ENCODE data around the gene SLC27A2.
A peak's percentile ranks its signal among the peaks of the same experiment; 100 is the strongest.

SLC27A2 gene

DNA sequence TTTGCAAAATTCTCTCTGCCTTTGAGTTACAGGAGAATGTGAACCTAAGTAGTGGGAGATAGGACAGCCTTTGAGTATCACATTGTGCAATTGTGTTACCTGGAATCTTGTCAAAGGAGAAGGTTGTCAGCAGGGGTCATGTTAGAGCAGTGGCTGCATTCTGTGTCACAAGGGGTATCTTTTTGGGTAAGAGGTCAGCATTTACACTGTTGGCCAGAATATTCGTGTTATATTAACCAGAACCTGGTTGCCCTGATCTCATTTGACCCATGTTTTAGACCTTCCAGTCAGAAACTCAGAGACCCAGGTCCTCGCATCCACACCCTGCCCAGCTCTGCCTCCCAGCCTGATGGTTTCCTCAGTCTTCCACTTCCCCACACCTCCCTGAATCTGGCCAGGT is 56.3 kb downstream of the SLC27A2 start:
- DNase-seq (ENCODE audit: low read depth in 2 of 2): no peak

DNA sequence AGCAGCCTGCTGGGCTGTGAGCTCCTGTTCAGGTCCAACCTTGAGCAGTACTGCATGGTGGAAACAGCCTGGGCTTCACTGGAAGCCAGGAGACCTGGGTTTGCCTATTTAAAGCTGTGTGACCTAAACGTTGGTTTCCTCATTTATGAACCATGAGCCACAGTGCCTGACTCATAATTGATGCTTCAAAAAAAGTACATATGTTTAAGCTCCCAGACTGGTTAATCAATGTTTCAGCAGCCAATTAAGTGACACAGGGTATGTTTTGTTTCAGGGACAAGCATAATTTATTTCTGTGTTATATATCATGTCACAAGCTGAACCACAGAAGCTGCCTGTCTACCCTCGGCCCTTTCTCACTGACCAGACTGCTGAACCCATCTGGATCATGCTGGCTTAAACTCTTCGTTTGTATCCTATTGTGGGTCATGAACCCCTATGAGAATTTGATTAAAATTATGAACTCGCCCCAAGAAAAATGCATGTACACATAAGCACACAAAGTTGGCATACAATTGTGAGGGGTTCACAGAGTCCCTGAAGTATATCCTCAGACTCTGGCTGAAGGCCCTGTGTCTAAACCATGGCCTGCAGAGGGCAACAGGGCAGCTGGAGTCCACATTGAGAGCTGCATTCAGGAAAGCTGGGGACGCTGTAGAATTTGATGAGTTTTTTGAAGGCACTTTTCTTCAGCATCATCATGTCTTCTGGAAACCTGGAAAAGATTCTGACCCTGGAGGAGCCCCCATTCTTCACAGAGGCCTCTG is 59.9 kb downstream of the SLC27A2 start:
- DNase-seq (ENCODE audit: low read depth in 2 of 2): no peak

DNA sequence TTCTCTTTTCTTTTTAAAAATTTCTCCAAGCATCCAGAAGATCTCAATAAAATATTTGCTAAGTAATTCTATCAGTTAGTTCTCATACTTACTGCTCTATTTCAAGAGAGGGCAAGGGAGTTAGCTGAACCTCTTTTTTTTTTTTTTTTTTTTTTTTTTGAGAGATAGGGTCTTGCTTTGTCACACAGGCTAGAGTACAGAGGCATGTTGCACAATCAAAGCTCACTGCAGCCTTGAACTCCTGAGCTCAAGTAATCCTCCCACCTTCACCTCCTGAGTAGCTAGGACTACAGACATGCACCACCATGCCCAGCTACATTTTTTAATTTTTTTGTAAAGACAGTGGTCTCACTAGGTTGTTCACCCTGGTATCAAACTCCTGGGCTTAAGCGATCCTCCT is 62.2 kb downstream of the SLC27A2 start:
- no peak for DNase-seq (ENCODE audit: low read depth in 2 of 2)

DNA sequence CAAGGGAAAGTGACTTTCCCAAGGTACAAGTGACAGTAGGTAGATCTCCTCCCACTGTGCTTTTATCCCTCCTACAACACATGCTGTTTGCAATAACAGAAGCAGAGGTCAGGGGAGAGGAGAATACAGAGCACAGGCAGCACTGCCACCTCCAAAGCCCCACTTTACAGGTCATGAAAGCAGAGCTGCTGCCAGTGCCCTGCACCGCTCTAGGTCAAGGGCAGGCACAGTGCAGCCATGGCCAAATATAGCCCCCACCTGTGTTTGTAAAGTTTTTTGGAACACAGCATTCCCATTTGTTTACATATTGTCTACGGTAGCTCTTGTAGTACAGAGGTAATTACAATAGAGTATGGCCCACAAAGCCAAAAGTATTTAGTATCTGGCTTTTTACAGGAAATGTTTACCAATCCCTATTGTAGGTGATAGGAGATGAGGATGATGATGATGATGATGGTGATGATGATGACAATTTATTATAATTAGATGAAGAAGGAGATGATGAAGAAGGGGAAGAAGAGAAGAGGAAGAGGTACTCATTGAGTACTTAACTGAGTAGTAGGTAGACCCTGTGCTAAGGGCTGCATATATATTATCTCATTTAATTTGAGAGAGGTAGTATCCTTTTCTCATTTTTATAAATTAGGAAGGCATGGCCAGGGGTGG is 63.1 kb downstream of the SLC27A2 start:
- DNase-seq (ENCODE audit: low read depth in 2 of 2): no peak

DNA sequence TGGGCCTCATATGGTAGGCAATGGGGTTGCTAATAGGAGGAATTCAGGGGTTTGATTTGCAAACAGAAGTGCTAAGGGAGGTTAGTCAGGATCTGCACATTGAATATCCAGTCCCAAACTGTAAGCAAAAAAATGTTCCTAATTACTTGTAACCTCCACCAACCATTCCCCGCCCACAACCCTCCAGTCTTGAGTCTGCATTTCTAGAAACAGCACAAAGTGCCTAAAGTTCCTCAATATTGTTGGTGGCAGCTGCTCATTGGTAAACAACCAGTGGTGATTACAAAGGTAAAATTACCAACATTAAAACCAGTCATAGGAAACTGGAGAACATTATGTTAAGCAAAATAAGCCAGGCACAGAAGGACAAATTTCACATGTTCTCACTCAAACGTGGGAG is 64.6 kb downstream of the SLC27A2 start:
- no peak for DNase-seq (ENCODE audit: low read depth in 2 of 2)

DNA sequence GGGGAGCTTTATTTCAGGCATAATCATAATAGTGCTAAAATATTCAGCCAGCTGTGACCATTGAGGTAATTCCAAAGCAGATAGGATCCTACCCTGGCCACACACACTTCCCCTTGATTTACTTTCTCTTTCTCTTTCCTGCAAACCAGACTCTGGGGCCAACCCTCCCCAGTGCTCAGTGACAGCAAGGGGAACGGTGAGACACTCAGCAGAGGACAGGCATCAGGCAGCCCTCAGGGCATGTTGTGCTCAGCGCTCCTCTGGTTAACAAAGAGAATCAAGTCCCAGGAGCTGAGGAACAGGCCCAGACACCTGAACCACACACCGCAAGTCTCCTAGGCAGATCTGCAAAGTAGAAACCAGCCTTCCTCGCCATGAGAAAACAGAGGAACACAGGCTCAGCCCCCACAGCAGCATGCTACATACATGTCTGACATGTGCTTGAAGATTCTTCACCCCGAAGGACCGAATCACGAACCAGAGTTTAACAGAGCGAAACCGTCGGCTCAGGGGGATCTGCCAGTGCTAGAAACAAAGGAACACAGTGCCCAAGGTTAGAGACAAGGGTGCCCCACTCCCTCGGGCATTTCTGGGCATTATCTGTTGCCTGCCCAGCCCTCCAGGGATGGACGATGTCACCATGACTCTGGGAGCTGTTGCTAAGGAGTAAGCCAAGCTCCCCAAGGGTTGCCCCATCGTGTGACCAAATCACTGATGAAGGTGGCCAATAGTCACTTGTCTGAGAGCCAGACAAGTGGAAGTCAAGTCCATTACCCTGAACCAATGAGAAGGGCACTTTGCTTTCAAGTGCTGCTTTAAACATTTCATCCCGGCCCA is 66.0 kb downstream of the SLC27A2 start:
- no peak for DNase-seq (ENCODE audit: low read depth in 2 of 2)

DNA sequence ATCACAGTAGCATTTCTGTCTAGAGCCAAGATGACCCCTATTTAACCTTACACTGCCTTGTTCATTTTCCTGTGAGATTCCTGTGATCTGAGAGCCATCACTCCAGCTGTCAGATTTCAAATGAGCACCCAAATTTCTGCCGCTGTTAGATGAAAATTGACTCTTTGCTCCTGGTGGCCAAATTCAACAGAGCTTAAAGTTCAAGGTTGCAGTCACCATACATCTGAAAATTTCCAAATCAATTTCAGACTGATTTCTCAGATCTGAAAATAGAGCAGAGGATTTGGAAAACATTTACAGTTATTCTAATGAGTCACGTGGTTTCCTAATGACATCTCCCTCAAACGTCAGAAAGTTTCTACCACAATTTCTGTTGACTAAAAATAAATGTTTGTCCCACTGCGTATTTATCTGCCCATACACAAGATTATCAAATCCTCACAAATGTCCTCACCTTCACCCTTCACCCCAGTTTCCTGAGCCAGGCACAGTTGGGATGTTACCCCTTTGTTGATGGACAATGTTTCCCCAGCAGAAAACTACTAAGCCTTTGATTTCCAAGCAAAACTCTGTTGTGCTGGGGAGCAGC is 67.1 kb downstream of the SLC27A2 start:
- no peak for DNase-seq (ENCODE audit: low read depth in 2 of 2)

DNA sequence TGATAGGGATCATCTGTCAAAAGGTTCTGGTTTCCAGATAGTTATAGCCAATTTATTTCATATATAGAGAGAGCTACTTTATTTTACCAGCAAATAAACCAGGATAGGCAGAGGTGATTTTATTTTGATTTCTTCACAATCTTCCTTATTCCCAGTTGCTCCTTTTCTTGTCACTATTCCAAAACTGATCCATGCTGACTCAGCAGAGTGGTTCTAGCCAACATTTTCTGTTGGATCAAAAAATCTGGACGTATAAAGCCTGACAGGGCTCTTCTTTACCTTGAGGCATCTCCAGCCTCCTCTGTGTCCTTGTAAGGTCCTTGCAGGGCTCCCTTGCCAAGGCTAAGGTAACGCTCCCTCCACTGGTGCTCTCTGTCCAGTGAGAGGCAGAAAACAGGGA is 67.7 kb downstream of the SLC27A2 start:
- no peak for DNase-seq (ENCODE audit: low read depth in 2 of 2)

DNA sequence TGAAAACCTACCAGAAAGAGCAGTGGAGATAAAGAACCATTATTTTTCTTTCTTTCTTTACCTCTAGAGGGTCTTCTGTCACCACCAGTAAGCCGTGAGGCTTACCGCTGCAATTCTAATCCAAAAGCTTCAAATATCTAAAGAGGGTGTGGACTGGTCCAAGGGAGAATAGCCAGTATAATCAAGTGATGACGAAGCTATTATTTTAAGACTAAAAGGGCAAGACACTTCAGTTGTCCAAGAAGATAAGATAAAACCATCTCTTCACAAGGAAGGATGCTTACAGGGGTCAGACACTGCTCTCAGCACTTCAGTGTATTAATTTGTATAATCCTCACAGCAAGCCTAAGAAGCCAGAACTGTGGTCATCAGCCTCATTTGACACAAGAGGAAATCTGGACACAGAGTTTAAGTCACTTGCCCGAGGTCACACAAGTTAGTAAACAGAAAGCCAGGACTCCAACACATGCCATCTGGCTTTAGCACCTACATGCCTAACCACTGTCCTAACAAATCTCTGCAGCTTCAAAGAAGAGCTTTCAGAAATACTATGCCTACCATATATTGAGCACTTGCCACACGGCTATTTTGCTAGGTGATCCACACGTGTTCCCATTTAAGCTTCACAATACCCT is 68.9 kb downstream of the SLC27A2 start:
- no peak for DNase-seq (ENCODE audit: low read depth in 2 of 2)

DNA sequence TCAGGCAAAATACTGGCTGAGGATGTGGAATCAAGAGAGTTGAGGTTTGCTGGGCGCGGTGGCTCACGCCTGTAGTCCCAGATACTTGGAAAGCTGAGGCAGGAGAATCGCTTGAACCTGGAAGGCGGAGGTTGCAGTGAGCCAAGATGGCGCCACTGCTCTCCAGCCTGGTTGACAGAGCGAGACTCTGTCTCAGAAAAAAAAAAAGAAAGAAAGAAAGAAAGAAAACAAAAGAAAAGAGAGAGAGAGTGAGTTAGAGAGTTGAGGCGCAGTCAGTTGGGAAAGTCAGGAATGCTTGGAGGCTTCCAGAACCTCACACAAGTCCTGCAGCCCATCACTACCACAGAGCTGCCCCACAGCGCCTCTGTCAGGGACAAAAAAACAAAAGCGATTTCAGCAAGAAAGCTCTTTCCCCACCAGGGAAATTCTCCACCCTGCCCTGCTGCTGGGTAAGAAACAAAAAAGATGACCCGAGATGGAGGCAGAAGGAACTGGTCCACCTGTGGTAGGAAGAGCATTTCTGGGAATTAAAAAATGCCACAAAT is 69.7 kb downstream of the SLC27A2 start:
- no peak for DNase-seq (ENCODE audit: low read depth in 2 of 2)

DNA sequence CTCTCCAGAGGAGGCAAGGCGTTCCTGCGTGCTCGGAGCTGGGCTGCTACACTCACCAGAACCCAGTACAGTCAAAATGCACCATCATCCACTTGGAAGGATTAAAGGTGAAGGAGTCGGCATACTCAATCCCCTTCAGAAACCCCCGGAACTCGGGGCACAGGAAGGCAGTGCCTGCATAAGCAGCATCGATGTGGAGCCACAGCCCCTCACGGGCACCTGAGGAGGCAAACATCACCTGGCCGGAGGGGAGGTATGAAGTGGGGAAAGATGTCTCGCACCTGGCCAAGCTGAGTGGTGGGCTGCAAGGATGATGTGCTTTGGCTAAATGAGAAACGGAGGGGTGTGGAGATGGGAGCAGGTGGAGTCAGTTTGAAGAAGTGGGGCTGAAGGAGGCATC is 70.6 kb downstream of the SLC27A2 start:
- no peak for DNase-seq (ENCODE audit: low read depth in 2 of 2)

DNA sequence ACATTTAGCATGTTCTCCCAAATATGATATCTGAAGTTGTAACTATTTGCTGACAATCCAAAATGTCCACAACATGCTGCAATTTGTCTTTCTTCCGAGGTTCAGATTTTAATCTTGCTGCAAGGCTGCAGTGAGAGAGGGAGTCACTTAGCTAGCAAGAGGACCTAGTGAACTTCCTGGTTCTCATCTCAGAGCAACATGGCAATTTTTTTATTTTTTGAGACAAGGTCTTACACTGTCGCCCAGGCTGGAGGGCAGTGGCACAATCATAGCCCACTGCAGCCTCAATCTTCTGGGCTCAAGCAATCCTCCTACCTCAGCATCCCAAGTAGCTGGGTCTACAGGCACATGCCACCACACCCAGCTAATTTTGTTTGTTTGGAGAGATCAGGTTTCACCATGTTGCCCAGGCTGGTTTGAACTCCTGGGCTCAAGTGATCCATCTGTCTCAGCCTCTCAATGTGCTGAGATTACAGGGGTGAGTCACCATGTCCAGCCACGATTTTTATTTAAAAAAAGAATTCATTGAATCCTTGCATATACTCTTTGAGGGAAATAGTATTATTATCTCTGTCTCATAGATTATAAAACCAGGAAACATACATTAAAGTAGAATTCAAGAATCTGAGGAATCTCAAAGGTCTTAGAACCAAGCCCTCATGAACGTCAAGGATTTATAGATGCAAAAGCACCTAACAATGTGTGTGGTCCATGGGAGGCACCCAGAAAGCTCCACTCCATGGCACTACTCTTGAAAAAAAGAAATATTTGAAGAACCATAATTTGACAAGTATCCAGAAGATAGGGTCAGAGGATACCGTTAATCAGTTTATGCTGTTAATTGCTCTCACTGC is 74.4 kb downstream of the SLC27A2 start:
- no peak for DNase-seq (ENCODE audit: low read depth in 2 of 2)

DNA sequence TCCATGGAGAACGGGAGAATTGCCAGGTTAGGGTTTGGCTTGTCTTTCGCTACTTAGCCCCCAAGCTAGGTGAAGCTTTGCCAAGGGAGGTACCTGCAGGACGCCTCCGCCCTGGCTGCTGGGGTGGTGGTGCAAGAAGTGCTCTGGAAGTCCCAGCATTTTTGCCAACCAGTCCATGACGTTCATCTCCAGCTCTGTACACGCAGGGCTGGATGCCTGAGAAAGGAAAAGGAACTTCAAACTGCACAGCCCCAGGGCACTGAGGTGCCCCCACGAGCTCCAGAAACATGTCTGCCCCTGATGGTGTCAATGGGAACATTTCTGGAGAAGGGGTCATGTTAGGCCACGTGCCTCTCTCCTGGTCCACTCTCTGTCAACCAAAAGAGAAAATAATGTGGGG is 75.3 kb downstream of the SLC27A2 start:
- DNase-seq (ENCODE audit: low read depth in 2 of 2): no peak

DNA sequence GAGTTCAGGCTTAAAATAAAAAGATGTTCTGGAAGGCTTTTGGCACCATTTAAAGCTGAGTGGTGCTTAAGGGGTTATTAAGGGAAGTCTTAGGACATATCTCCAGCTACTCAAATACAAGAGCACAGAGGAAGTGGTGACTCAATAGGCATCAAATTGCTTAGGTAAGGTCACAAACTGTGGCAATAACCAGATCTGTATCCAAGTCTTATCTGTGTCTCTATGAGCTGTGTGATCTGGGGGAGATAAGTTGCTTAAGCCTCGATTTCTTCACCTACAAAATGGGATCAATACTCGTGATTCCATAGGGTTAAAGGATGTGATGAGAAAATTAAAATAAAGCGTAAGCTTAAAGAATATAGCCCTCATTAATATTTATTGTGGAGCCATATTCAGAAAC is 75.9 kb downstream of the SLC27A2 start:
- DNase-seq (ENCODE audit: low read depth in 2 of 2): no peak

DNA sequence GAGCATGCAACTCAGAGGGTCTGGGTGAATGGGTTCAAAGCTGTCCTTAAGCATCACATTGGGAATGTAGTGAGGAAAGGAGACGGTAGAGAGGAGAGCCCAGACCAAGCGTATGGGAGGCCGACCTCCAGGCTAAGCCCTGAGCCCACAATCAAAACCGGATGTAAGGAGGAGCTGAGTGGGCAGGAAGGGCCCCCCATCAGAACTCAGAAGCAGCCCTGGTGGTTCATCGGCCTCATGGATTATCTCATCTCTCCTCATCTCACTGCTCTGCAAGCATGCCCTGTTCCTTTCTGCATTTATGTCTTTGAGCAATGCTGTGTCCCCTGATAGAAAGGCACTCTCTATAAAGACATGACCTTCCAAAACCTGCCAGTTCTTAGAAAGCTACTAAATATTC is 77.3 kb downstream of the SLC27A2 start:
- DNase-seq (ENCODE audit: low read depth in 2 of 2): no peak

DNA sequence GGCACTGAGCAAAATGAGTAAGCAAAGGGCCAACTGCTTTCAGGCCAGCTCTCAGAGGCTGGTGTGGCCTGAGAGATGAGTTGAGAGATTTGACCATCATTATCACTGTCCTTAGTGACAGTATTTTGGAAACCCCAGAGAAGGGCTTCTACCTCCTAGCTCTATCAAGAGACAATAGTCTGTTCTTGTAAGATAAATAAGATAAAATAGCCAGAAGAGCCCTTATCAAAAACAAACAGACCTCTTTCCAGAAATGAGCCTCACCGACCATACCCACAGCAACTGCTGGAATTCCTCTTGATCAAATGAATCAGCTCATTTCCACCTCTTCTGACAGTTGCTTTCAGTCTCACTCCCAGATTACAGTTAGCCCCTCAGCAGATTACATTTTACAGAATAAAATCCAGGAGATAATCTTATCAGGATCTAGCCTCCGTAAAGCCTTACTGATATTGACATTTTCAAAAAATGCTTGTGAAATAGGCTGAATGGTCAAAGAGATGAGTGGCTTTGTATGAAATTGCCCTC is 79.0 kb downstream of the SLC27A2 start:
- DNase-seq (ENCODE audit: low read depth in 2 of 2): no peak

DNA sequence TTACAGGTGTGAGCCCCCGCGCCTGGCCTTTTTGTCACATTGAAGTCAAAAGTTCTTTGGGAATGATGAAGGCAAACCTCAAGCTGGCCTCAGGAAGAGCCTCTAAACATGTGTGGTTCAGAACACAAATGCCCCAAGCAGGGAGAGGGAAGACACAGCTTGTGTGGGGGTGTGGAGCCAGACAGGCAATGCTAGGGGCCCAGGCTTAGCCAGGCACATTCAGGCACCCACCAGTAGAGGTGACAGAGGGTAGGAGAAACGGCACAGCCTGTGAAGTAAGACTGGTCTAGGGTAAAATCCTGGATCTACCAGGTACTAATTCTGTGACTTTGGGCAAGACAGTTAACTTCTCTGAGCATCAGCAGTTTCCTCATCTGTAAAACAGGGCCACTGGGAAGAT is 80.0 kb downstream of the SLC27A2 start:
- DNase-seq (ENCODE audit: low read depth in 2 of 2): no peak

DNA sequence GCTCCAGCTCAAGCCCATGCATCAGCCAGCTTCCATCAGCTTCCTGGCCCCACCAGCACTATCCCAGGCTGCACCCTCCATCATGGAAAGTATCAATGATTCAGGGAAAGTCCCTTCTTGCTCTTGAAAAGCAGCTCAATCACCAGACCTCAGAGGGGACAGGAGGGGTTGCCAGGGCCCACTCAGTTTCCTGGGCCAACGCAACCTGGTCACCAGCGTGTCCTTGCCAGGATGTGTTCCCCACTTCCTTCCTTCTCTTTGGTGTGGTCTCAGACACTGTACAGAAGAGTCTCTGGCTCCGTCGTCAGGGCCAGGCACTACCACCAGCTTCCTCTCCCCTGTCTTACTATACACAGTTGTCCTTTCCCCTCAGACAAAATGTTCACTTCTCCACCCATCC is 80.5 kb downstream of the SLC27A2 start:
- DNase-seq (ENCODE audit: low read depth in 2 of 2): peak in 1 of 2 donors; percentile 43

DNA sequence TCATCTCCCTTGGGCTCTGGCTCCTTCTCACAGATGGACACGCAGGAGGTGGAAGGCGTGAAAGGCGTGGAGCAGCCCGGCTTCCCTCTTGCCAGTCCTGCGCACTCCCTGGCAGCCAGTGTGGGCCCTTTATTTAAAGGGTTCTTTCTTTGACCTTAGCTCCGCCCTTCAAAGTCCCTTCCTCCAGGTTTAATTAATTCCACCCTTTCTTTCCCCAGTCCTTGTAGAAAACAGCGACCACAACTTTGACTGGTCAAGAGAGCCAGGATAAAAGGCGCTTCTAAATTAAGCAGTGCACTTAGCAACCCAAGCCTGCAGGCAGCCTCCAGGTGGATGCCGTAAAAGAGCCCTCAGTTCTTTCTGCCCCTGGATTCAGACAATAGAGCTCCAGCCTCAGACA is 83.6 kb downstream of the SLC27A2 start, which contains the start of gene HDC:
HDC (minus strand) TSS at position 107 of the 400 bp plus-strand sequence; CDS start at position 4, 103 bp downstream.
- no peak for DNase-seq (ENCODE audit: low read depth in 2 of 2)

DNA sequence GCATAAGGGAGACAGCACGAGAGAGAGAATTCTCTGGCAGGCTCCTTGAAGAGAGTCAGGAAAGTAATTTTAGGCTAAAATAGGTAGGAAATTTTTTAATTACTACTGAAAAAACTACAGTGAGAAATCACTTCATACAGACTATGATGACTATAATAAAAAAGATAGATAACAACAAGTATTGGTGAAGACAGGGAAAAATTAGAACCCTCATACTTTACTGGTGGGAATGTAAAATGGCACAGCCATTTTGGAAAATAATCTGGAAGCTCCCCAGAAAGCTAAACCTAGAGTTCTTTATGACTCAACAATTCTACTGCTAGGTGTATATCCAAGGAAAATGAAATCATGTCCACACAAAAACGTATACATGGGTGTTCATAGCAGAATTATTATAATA is 85.6 kb downstream of the SLC27A2 start:
- DNase-seq (ENCODE audit: low read depth in 2 of 2): no peak

Data from stimulated activated CD8-positive, alpha-beta memory T cell treated with anti-CD3 and anti-CD28 coated beads, Interleukin-2, amount 100 ng/mL, for 48 hours (primary cell).